BE2C (cell line): ENCODE measurements around the gene GJC1.
"Not testable (repeated sequence)": the region's sequence is repeated elsewhere in the genome, so short reads cannot be mapped to it uniquely, and the experiment has no call there.

Experiments
- DNase-seq: peaks from one replicate; pipeline ENCODE4 v3.0.0-alpha.2; 2020
- H3K27me3 ChIP-seq: fragments of 250-450 bp; sonication (Bioruptor Pico); 2 replicates; pipeline ENCODE4 v1.5.1; 2020; ENCODE audit warnings: mild to moderate bottlenecking
- H3K36me3 ChIP-seq: fragments of 250-450 bp; sonication (Bioruptor Pico); 2 replicates; pipeline ENCODE4 v1.5.1; 2020; ENCODE audit warnings: mild to moderate bottlenecking
- H3K4me1 ChIP-seq: fragments of 250-450 bp; sonication (Bioruptor Pico); 2 replicates; pipeline ENCODE4 v1.5.1; 2020
- H3K4me3 ChIP-seq: 2 replicates; pipeline ENCODE4 v1.5.1; 2011; ENCODE audit warnings: low read depth, low read length
- H3K9me3 ChIP-seq: fragments of 250-450 bp; sonication (Bioruptor Pico); 2 replicates; pipeline ENCODE4 v1.5.1; 2020
- CTCF ChIP-seq: IDR thresholded peaks from 2 replicates; pipeline ENCODE4 v1.5.1; 2012; ENCODE audit warnings: mild to moderate bottlenecking, low read depth, low read length

Gene GJC1

GRCh38 chr17:44828919-44829522 lies 1.1 kb downstream of the GJC1 start:
- no peaks in the 10 kb centered on the region for H3K27me3 ChIP-seq
- TF ChIP-seq CTCF: no peak
- peak overlapping the region; percentile 80 for H3K4me3 ChIP-seq
- H3K36me3 ChIP-seq: 0 out of 2 replicates have a peak, but pooled peaks cover 2% of the 10 kb centered on the region
- DNase-seq: no peak
- no peaks in the 10 kb centered on the region for H3K9me3 ChIP-seq
- H3K4me1 ChIP-seq: no peaks in the 10 kb centered on the region

- no peak for TF ChIP-seq CTCF
- H3K27me3 ChIP-seq: no peaks in the 10 kb centered on the region
- no peak overlapping the region; the same call in 1 of the 2 replicates for H3K4me3 ChIP-seq
- no peaks in the 10 kb centered on the region for H3K9me3 ChIP-seq
- no peak for DNase-seq
- 0 out of 2 replicates have a peak, but pooled peaks cover 2% of the 10 kb centered on the region for H3K36me3 ChIP-seq
- H3K4me1 ChIP-seq: no peaks in the 10 kb centered on the region
These were observed 2.2 kb downstream of the GJC1 start for GRCh38 chr17:44827863-44828262.

- TF ChIP-seq CTCF: no peak
- Histone ChIP-seq H3K36me3 (0 out of 2 replicates have a peak, but pooled peaks cover 2% of the 10 kb centered on the region), H3K4me3 (no peak overlapping the region), H3K9me3 (no peaks in the 10 kb centered on the region), H3K27me3 (no peaks in the 10 kb centered on the region), H3K4me1 (no peaks in the 10 kb centered on the region; the same call in 1 of the 2 replicates)
- no peak for DNase-seq
These were observed 3.8 kb downstream of the GJC1 start for GRCh38 chr17:44826123-44826790.

DNA sequence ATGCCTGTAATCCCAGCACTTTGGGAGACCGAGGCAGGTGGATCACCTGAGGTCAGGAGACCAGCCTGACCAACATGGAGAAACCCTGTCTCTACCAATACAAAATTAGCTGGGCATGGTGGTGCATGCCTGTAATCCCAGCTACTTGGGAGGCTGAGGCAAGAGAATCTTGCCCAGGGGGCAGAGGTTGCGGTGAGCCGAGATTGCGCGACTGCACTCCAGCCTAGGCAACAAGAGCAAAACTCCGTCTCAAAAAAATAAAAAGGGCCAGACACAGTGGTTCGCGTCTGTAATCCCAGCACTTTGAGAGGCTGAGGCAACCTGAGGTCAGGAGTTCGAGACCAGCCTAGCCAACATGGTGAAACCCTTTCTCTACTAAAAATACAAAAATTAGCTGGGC lies 4.9 kb downstream of the GJC1 start:
- DNase-seq, H3K4me3 ChIP-seq, H3K9me3 ChIP-seq, H3K4me1 ChIP-seq, H3K36me3 ChIP-seq, H3K27me3 ChIP-seq: not testable (repeated sequence)

DNA sequence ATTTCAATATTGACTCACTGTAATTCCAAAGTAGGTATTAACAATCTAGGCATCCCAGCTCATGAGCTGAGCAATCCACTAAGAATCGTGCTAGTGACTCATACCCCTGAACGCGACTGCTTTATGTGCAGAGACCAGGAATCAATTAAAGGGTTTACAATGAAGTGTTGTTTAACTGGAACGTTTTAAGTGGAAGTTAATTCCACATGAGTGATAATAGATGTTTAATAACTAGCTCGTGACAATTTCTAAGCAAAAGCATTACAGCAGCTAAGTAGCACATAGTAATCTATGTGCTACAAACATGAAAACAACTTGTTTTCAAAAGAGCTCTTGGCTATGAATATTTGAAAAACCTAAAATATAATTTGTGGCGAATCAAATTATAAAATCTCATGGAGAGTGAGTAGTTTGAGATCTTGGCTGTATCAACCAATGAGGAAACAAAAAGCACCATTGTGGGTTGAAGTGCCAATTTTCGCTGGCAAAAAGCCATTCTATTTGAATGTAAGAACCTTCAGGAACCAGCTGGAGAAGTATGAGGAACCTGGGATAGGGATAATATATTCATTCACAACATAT lies 9.4 kb downstream of the GJC1 start:
- H3K4me3 ChIP-seq: no peak overlapping the region
- DNase-seq: no peak

DNA sequence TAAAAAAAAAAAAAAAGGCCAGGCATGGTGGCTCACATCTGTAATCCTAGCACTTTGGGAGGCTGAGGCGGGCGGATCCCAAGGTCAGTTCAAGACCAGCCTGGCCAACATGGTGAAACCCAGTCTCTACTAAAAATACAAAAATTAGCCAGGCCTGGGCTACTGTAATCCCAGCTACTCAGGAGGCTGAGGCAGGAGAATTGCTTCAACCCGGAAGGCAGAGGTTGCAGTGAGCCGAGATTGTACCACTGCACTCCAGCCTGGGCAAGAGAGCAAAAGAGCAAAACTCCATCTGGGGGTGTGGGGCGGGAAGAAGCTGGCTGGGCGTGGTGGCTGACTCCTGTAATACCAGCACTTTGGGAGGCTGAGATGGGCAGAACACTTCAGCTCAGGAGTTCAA lies 11.6 kb downstream of the GJC1 start:
- H3K4me3 ChIP-seq, DNase-seq, H3K36me3 ChIP-seq, H3K27me3 ChIP-seq, H3K9me3 ChIP-seq, H3K4me1 ChIP-seq: not testable (repeated sequence)

More for the DNA sequence above, 9.4 kb downstream of the GJC1 start:
- Histone ChIP-seq H3K4me1 (peaks cover 2% of the 10 kb centered on the region), H3K27me3 (no peaks in the 10 kb centered on the region), H3K36me3 (no peaks in the 10 kb centered on the region), H3K9me3 (no peaks in the 10 kb centered on the region)
- TF ChIP-seq CTCF: no peak

DNA sequence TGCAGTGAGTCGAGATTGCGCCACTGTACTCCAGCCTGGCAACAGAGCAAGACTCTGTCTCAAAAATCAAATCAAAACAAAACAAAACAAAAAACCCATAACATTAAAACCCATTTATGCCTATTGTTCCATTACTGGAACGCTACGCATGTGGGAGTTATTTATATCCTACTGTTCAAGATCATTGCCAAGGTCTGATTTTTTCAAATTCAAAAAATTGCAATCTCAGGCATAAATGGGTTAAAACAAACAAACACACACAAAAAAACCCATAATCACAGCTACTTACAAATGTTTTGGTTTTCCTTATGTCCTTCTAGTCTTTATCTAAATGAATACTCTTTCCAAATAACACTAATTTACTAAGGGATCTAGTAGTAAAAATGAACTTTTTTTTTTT lies 17.8 kb downstream of the GJC1 start:
- TF ChIP-seq CTCF: no peak
- no peaks in the 10 kb centered on the region for H3K27me3 ChIP-seq
- no peaks in the 10 kb centered on the region; the same call in 1 of the 2 replicates for H3K9me3 ChIP-seq
- no peaks in the 10 kb centered on the region; the same call in 1 of the 2 replicates for H3K4me1 ChIP-seq
- no peaks in the 10 kb centered on the region for H3K36me3 ChIP-seq
- no peak for DNase-seq
- no peak overlapping the region for H3K4me3 ChIP-seq

- peaks cover 20% of the 10 kb centered on the region for H3K36me3 ChIP-seq
- H3K27me3 ChIP-seq, H3K4me1 ChIP-seq: not testable (repeated sequence)
These were observed 21.3 kb downstream of the GJC1 start for GRCh38 chr17:44808656-44809388.

More at GRCh38 chr17:44808656-44809388, 21.3 kb downstream of the GJC1 start:
- not testable (repeated sequence) for H3K9me3 ChIP-seq, DNase-seq, H3K4me3 ChIP-seq
